NCI-H2227 (cell line): ENCODE measurements around the gene EXOC7.

Source experiments
- DNase-seq: peaks from one replicate; lab custom pipeline; 2025; ENCODE audit not compliant: unreplicated experiment; lab: John Stamatoyannopoulos, UW

EXOC7 gene

GRCh38 chr17:76122431-76123190 is 19.0 kb upstream of the EXOC7 start:
- DNase-seq: no peak

- DNase-seq: no peak
Observed at GRCh38 chr17:76121932-76122430, 18.4 kb upstream of the EXOC7 start.

GRCh38 chr17:76120658-76121008 is 17.0 kb upstream of the EXOC7 start:
- no peak for DNase-seq

GRCh38 chr17:76119409-76120371 is 16.1 kb upstream of the EXOC7 start:
- no peak for DNase-seq

GRCh38 chr17:76115138-76115754 is 11.7 kb upstream of the EXOC7 start:
- no peak for DNase-seq

GRCh38 chr17:76111956-76112355 is 8.4 kb upstream of the EXOC7 start:
- DNase-seq: no peak

- DNase-seq: peak; percentile 22
Observed at GRCh38 chr17:76107509-76107908, 3.9 kb upstream of the EXOC7 start.

- no peak for DNase-seq
Observed at GRCh38 chr17:76106703-76107102, 3.1 kb upstream of the EXOC7 start.

GRCh38 chr17:76104896-76105231 is 1.3 kb upstream of the EXOC7 start:
- no peak for DNase-seq

- DNase-seq: no peak
Observed at GRCh38 chr17:76104140-76104895, 731 bp upstream of the EXOC7 start.

GRCh38 chr17:76102944-76103273 is 678 bp downstream of the EXOC7 start:
- no peak for DNase-seq

GRCh38 chr17:76097716-76098295 is 5.8 kb downstream of the EXOC7 start:
- no peak for DNase-seq

GRCh38 chr17:76095943-76096342 is 7.6 kb downstream of the EXOC7 start:
- no peak for DNase-seq

- DNase-seq: no peak
Observed at GRCh38 chr17:76094046-76094445, 9.5 kb downstream of the EXOC7 start.

- DNase-seq: no peak
Observed at GRCh38 chr17:76092526-76093413, 10.8 kb downstream of the EXOC7 start.

- no peak for DNase-seq
Observed at GRCh38 chr17:76091526-76092286, 11.9 kb downstream of the EXOC7 start.

GRCh38 chr17:76090517-76091129 is 13.0 kb downstream of the EXOC7 start:
- DNase-seq: no peak

GRCh38 chr17:76089680-76090516 is 13.7 kb downstream of the EXOC7 start:
- DNase-seq: no peak
